ENCODE results near the gene ABCE1. TPM values are rescaled to one million over a fixed set of nuclear protein-coding genes. Genes with fewer than 3 reads are reported as not detected.

Gene ABCE1
- total and polyA plus RNA-seq, 2 of the 8 experiments (the other 6 are each of a cell fraction or from before 2014, with no cell fraction given), result 43.7 to 126 TPM

DNA sequence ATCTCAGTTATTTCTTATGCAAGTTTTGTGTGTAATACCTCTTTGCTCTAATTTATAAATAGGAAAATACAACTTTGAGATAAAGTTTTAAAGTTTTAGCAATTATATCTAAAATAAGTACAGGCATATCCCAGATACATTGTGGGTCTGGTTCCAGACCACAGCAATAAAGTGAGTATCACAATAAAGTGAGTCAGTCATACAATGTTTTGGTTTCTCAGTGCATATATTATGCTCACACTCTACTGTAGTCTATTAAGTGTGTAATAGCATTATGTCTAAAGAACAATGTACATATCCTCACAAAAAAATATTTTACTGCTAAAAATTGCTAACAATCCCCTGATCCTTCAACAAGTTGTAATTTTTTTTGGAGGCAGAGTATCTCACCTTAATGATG, 49.3 kb upstream of the ABCE1 start (continued):
- TF ChIP-seq, protein P1, sequence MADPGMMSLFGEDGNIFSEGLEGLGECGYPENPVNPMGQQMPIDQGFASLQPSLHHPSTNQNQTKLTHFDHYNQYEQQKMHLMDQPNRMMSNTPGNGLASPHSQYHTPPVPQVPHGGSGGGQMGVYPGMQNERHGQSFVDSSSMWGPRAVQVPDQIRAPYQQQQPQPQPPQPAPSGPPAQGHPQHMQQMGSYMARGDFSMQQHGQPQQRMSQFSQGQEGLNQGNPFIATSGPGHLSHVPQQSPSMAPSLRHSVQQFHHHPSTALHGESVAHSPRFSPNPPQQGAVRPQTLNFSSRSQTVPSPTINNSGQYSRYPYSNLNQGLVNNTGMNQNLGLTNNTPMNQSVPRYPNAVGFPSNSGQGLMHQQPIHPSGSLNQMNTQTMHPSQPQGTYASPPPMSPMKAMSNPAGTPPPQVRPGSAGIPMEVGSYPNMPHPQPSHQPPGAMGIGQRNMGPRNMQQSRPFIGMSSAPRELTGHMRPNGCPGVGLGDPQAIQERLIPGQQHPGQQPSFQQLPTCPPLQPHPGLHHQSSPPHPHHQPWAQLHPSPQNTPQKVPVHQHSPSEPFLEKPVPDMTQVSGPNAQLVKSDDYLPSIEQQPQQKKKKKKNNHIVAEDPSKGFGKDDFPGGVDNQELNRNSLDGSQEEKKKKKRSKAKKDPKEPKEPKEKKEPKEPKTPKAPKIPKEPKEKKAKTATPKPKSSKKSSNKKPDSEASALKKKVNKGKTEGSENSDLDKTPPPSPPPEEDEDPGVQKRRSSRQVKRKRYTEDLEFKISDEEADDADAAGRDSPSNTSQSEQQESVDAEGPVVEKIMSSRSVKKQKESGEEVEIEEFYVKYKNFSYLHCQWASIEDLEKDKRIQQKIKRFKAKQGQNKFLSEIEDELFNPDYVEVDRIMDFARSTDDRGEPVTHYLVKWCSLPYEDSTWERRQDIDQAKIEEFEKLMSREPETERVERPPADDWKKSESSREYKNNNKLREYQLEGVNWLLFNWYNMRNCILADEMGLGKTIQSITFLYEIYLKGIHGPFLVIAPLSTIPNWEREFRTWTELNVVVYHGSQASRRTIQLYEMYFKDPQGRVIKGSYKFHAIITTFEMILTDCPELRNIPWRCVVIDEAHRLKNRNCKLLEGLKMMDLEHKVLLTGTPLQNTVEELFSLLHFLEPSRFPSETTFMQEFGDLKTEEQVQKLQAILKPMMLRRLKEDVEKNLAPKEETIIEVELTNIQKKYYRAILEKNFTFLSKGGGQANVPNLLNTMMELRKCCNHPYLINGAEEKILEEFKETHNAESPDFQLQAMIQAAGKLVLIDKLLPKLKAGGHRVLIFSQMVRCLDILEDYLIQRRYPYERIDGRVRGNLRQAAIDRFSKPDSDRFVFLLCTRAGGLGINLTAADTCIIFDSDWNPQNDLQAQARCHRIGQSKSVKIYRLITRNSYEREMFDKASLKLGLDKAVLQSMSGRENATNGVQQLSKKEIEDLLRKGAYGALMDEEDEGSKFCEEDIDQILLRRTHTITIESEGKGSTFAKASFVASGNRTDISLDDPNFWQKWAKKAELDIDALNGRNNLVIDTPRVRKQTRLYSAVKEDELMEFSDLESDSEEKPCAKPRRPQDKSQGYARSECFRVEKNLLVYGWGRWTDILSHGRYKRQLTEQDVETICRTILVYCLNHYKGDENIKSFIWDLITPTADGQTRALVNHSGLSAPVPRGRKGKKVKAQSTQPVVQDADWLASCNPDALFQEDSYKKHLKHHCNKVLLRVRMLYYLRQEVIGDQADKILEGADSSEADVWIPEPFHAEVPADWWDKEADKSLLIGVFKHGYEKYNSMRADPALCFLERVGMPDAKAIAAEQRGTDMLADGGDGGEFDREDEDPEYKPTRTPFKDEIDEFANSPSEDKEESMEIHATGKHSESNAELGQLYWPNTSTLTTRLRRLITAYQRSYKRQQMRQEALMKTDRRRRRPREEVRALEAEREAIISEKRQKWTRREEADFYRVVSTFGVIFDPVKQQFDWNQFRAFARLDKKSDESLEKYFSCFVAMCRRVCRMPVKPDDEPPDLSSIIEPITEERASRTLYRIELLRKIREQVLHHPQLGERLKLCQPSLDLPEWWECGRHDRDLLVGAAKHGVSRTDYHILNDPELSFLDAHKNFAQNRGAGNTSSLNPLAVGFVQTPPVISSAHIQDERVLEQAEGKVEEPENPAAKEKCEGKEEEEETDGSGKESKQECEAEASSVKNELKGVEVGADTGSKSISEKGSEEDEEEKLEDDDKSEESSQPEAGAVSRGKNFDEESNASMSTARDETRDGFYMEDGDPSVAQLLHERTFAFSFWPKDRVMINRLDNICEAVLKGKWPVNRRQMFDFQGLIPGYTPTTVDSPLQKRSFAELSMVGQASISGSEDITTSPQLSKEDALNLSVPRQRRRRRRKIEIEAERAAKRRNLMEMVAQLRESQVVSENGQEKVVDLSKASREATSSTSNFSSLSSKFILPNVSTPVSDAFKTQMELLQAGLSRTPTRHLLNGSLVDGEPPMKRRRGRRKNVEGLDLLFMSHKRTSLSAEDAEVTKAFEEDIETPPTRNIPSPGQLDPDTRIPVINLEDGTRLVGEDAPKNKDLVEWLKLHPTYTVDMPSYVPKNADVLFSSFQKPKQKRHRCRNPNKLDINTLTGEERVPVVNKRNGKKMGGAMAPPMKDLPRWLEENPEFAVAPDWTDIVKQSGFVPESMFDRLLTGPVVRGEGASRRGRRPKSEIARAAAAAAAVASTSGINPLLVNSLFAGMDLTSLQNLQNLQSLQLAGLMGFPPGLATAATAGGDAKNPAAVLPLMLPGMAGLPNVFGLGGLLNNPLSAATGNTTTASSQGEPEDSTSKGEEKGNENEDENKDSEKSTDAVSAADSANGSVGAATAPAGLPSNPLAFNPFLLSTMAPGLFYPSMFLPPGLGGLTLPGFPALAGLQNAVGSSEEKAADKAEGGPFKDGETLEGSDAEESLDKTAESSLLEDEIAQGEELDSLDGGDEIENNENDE (IDR thresholded peaks at IDR 0.05; ENCODE audit: insufficient replicate concordance, low read length), result no peak
- TF ChIP-seq SP4 (IDR thresholded peaks at IDR 0.05; ENCODE audit: low read length) (no peak), CBX5 (IDR thresholded peaks at IDR 0.05; ENCODE audit: low read depth, low read length) (no peak), SAP30 (IDR thresholded peaks at IDR 0.05; ENCODE audit: insufficient read depth, insufficient replicate concordance, low read length) (no peak), CHD2 (IDR thresholded peaks at IDR 0.05; ENCODE audit: low read length) (no peak)
